K562 (cell line): ENCODE data around the gene DNAH9. TPM values are rescaled to one million over a fixed set of nuclear protein-coding genes. Genes with fewer than 3 reads are reported as not detected.

Source experiments
- RAD21 ChIP-seq, 2 experiments: fragments of 250-450 bp in 1 of 2; fragments of 450-650 bp in 1 of 2; sonication (Bioruptor Pico) in 1 of 2; formaldehyde crosslinking in 1 of 2; IDR thresholded peaks in 1 of 2; conservative IDR thresholded peaks in 1 of 2; 2 replicates each; pipeline versions ENCODE4 v1.4.0 to v1.8.0; 2020 to 2022; ENCODE audit warnings: mild to moderate bottlenecking in 2 of 2, moderate library complexity in 1 of 2
- RHOXF2B ChIP-seq: fragments of 250-450 bp; sonication (Bioruptor Pico); conservative IDR thresholded peaks from 2 replicates; pipeline ENCODE4 v1.5.1; 2021
- SETDB1 ChIP-seq: IDR thresholded peaks from one replicate; pipeline ENCODE4 v1.6.1; 2012; ENCODE audit warnings: low read length, control low read depth, inconsistent platforms
- SRSF3 ChIP-seq: fragments of 200-400 bp; formaldehyde crosslinking; IDR thresholded peaks from 2 replicates; pipeline ENCODE4 v1.6.1; 2016; ENCODE audit warnings: mild to moderate bottlenecking, low read length, moderate library complexity; ENCODE audit not compliant: insufficient read depth
- ZNF217 ChIP-seq: sonication (generic); formaldehyde crosslinking; IDR thresholded peaks from 2 replicates; pipeline ENCODE4 v1.8.0; 2022; ENCODE audit warnings: mild to moderate bottlenecking, missing genetic modification reagents
- polyA plus RNA-seq, 8 experiments: library from polyadenylated mRNA; depleted of rRNA in 4 of 8; stranded (reverse) in 5 of 8; unstranded in 3 of 8; fragments of >200 nt; fragmentation: Nextera tagmentation in 2 of 8; fragmentation: Illumina TruSeq in 1 of 8; extraction: Ambion mirVana in 2 of 8; extraction: Trizol in 1 of 8; gene quantifications; 2 replicates each; pipeline versions ENCODE4 v1.2.1 to v1.2.3, GENCODE V29; 2011 to 2014; ENCODE audit warnings: inconsistent platforms in 1 of 8, missing spikeins in 1 of 8
- total RNA-seq, 7 experiments: library from RNA; depleted of rRNA in 6 of 7; stranded (reverse); fragments of >200 nt in 6 of 7; fragmentation: Illumina TruSeq in 2 of 7; extraction: Trizol in 2 of 7; gene quantifications; 2 replicates each; pipeline versions ENCODE4 v1.2.1 to v1.2.3, GENCODE V29; 2011 to 2021; ENCODE audit warnings: low replicate concordance in 1 of 7
- TF ChIP-seq, protein P1 (sequence below), 2 experiments: fragments of 450-650 bp; formaldehyde crosslinking in 1 of 2; IDR thresholded peaks; 2 replicates each; pipeline versions ENCODE4 v1.4.0 to v1.6.1; 2014 to 2020; ENCODE audit warnings: mild to moderate bottlenecking in 2 of 2, borderline replicate concordance in 1 of 2, low read depth in 1 of 2
- TF ChIP-seq, protein P2 (sequence below), 3 experiments: IDR thresholded peaks in 2 of 3; conservative IDR thresholded peaks in 1 of 3; 2 replicates each; pipeline ENCODE4 v1.5.1; 2011 to 2012; ENCODE audit warnings: low read length in 3 of 3, mild to moderate bottlenecking in 3 of 3, control low read depth in 2 of 3, improper control_type of control experiment in 1 of 3, inconsistent platforms in 1 of 3, low read depth in 1 of 3, mixed read lengths in 1 of 3, moderate library complexity in 1 of 3; ENCODE audit not compliant: insufficient read depth in 2 of 3
- TF ChIP-seq, protein P3 (sequence below): fragments of 450-650 bp; IDR thresholded peaks from 2 replicates; pipeline ENCODE4 v1.6.1; 2018; ENCODE audit not compliant: partially characterized antibody
- TF ChIP-seq, protein P4 (sequence below): fragments of 450-650 bp; formaldehyde crosslinking; IDR thresholded peaks from 2 replicates; pipeline ENCODE4 v1.4.0; 2020; ENCODE audit warnings: mild to moderate bottlenecking, moderate library complexity

The DNAH9 gene
- total and polyA plus RNA-seq, 9 of the 15 experiments (the other 6 are each of a cell fraction or from before 2014, with no cell fraction given): not detected

DNA sequence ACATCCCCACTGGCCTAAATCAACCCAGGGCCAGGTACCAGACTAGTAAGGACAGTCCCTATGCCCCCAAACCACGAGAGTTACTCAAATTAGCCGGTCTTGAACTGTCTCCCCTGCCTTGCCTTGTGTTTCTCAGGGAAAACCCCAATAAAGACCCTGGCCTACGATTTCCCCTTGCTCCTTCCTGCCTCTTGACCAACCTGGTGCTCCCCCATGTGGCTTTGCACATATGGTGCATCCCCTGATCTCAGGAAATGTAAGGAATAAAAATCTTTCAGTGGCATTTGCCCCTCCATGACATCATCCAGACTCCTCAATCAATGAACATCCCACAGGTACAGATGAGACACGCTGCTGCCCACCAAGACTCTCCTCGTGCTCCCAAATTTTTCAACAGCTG is 311.1 kb downstream of the DNAH9 start (continued):
- TF ChIP-seq, protein P1, sequence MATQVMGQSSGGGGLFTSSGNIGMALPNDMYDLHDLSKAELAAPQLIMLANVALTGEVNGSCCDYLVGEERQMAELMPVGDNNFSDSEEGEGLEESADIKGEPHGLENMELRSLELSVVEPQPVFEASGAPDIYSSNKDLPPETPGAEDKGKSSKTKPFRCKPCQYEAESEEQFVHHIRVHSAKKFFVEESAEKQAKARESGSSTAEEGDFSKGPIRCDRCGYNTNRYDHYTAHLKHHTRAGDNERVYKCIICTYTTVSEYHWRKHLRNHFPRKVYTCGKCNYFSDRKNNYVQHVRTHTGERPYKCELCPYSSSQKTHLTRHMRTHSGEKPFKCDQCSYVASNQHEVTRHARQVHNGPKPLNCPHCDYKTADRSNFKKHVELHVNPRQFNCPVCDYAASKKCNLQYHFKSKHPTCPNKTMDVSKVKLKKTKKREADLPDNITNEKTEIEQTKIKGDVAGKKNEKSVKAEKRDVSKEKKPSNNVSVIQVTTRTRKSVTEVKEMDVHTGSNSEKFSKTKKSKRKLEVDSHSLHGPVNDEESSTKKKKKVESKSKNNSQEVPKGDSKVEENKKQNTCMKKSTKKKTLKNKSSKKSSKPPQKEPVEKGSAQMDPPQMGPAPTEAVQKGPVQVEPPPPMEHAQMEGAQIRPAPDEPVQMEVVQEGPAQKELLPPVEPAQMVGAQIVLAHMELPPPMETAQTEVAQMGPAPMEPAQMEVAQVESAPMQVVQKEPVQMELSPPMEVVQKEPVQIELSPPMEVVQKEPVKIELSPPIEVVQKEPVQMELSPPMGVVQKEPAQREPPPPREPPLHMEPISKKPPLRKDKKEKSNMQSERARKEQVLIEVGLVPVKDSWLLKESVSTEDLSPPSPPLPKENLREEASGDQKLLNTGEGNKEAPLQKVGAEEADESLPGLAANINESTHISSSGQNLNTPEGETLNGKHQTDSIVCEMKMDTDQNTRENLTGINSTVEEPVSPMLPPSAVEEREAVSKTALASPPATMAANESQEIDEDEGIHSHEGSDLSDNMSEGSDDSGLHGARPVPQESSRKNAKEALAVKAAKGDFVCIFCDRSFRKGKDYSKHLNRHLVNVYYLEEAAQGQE (IDR thresholded peaks at IDR 0.05; ENCODE audit: borderline replicate concordance): peak; percentile 26; the same call in 1 of the 2 replicates
- TF ChIP-seq, protein P1 (CRISPR knock-in tag; IDR thresholded peaks at IDR 0.05; ENCODE audit: low read depth): no peak
- no peak for TF ChIP-seq ZNF217 (CRISPR knock-in tag)
- TF ChIP-seq, protein P2, sequence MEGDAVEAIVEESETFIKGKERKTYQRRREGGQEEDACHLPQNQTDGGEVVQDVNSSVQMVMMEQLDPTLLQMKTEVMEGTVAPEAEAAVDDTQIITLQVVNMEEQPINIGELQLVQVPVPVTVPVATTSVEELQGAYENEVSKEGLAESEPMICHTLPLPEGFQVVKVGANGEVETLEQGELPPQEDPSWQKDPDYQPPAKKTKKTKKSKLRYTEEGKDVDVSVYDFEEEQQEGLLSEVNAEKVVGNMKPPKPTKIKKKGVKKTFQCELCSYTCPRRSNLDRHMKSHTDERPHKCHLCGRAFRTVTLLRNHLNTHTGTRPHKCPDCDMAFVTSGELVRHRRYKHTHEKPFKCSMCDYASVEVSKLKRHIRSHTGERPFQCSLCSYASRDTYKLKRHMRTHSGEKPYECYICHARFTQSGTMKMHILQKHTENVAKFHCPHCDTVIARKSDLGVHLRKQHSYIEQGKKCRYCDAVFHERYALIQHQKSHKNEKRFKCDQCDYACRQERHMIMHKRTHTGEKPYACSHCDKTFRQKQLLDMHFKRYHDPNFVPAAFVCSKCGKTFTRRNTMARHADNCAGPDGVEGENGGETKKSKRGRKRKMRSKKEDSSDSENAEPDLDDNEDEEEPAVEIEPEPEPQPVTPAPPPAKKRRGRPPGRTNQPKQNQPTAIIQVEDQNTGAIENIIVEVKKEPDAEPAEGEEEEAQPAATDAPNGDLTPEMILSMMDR (IDR thresholded peaks at IDR 0.05 in 2 of 3, conservative IDR thresholded peaks at IDR 0.05 in 1 of 3; ENCODE audit: insufficient read depth in 2 of 3, low read depth in 1 of 3, low read length in 3 of 3): peak; percentile 47 to 62 (median 54); a peak in 5 of 6 replicates
- peak; percentile 15 to 52; a peak in 2 of 4 replicates for TF ChIP-seq RAD21 (CRISPR knock-in tag; conservative IDR thresholded peaks at IDR 0.05 in 1 of 2, IDR thresholded peaks at IDR 0.05 in 1 of 2)
- TF ChIP-seq SRSF3: no peak
- TF ChIP-seq, protein P3, sequence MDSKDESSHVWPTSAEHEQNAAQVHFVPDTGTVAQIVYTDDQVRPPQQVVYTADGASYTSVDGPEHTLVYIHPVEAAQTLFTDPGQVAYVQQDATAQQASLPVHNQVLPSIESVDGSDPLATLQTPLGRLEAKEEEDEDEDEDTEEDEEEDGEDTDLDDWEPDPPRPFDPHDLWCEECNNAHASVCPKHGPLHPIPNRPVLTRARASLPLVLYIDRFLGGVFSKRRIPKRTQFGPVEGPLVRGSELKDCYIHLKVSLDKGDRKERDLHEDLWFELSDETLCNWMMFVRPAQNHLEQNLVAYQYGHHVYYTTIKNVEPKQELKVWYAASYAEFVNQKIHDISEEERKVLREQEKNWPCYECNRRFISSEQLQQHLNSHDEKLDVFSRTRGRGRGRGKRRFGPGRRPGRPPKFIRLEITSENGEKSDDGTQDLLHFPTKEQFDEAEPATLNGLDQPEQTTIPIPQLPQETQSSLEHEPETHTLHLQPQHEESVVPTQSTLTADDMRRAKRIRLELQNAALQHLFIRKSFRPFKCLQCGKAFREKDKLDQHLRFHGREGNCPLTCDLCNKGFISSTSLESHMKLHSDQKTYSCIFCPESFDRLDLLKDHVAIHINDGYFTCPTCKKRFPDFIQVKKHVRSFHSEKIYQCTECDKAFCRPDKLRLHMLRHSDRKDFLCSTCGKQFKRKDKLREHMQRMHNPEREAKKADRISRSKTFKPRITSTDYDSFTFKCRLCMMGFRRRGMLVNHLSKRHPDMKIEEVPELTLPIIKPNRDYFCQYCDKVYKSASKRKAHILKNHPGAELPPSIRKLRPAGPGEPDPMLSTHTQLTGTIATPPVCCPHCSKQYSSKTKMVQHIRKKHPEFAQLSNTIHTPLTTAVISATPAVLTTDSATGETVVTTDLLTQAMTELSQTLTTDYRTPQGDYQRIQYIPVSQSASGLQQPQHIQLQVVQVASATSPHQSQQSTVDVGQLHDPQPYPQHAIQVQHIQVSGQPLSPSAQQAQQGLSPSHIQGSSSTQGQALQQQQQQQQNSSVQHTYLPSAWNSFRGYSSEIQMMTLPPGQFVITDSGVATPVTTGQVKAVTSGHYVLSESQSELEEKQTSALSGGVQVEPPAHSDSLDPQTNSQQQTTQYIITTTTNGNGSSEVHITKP: peak; percentile 67
- no peak for TF ChIP-seq RHOXF2B
- no peak for TF ChIP-seq SETDB1
- TF ChIP-seq, protein P4, sequence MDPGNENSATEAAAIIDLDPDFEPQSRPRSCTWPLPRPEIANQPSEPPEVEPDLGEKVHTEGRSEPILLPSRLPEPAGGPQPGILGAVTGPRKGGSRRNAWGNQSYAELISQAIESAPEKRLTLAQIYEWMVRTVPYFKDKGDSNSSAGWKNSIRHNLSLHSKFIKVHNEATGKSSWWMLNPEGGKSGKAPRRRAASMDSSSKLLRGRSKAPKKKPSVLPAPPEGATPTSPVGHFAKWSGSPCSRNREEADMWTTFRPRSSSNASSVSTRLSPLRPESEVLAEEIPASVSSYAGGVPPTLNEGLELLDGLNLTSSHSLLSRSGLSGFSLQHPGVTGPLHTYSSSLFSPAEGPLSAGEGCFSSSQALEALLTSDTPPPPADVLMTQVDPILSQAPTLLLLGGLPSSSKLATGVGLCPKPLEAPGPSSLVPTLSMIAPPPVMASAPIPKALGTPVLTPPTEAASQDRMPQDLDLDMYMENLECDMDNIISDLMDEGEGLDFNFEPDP (CRISPR knock-in tag): no peak
